SH-SY5Y (cell line): Measurements from ENCODE around the gene INPP5B.

Source experiments
- GATA2 ChIP-seq: IDR thresholded peaks from 2 replicates; pipeline ENCODE4 v1.6.1; 2011; ENCODE audit warnings: mild to moderate bottlenecking, low read depth, low read length
- GATA3 ChIP-seq: IDR thresholded peaks from 2 replicates; pipeline ENCODE4 v1.6.1; 2011; ENCODE audit warnings: low read depth, mild to moderate bottlenecking, low read length, moderate library complexity

DNA sequence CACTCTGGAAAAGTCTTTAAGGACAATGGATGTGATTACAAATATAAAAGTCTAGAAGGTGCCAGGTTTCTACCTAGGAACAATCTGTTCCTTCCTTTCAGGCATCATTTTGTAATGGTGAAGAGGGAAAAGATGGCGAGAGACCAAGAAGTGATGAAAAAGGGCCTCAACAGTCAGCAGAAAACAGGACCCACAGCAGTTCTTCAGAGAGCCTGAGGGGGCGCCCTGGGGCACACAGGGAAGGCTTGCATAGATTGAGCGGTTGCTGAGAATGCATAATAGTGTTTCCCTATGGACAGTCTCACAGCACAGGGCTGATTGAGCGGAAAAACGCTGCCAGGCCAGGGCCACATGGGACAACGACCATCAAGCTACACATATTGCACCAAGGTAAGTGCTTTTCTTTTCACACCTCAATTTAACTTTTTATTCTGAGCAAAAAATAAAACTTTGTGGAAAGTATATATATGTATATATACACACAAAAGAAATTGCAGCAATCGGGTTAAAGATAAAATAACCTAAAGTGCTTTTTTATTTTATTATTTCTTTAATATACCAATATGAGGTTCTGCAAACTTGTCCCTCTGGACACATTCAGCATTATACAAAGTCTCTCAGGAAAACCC, 135.7 kb downstream of the INPP5B start:
- TF ChIP-seq GATA2 (no peak), GATA3 (no peak)
